M059J (cell line): ENCODE data around the gene FCSK. TPM values are rescaled to one million over a fixed set of nuclear protein-coding genes. Genes with fewer than 3 reads are reported as not detected.

ENCODE experiments used
- DNase-seq: peaks from one replicate; pipeline ENCODE4 v3.0.0-alpha.2; 2012; ENCODE audit warnings: low read depth
- total RNA-seq: library from RNA; depleted of rRNA; stranded (reverse); fragments of >200 nt; shearing (Covaris generic); gene quantifications from 2 replicates; pipeline ENCODE4 v1.2.3, GENCODE V29; 2014

FCSK gene
- total RNA-seq, 1 experiment from 2014 or later, result 3.2 TPM

- DNase-seq, result peak; percentile 91
Measured at GRCh38 chr16:70476272-70477020, 22.1 kb downstream of the FCSK start.

DNA sequence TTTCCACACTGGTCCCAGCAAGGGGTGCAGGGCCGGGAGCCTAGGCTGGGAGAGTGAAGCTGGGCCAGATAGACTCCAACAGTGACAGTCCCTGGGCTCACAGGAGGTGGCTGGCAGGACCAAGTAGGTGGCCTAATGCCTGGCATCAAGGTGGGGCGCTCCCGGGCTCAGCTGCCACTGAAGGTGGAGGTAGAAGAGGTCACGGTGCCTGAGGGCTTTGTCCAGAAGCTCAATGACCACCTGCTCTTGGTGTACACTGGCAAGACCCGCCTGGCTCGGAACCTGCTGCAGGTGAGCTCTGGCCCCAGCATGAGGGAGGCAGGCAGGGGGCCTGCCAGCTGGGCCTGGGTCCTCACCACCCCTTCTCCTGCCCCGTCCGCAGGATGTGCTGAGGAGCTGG is 23.8 kb downstream of the FCSK start:
- DNase-seq, result no peak

- no peak for DNase-seq
Measured at GRCh38 chr16:70478912-70479341, 24.5 kb downstream of the FCSK start.

- peak; percentile 21 for DNase-seq
Measured at GRCh38 chr16:70480127-70481105, 26.0 kb downstream of the FCSK start.

DNA sequence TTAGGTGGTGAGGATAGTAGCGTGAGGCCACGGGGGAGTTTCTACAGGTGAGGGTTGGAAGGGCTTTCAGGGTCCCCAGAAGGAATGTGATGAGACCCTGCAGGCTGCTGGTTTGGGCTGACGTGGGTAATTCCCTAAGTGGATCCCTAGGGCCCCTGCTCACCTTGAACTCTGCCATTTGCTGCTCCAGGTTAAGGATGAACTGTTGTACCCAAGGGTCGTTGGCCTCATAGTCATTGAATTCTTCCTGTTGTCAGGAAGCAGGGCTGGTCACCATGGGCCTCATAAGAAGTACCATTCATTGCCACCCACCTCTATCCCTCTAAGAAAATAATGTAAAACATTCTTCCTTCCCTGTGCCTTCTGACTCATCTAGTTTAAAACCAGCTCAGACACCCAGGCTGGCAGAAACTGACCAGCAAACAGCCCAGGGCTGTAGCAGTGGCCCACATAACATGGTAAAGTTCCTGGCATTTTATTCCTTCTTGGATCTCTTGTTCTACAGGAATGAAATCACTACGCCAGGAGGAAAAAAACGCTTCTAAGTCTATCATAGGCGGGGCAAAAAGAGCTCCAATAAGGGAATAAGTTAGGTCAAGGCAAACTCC is 27.6 kb downstream of the FCSK start:
- DNase-seq, result peak; percentile 78

- peak; percentile 42 for DNase-seq
Measured at GRCh38 chr16:70482624-70483023, 28.2 kb downstream of the FCSK start.

DNA sequence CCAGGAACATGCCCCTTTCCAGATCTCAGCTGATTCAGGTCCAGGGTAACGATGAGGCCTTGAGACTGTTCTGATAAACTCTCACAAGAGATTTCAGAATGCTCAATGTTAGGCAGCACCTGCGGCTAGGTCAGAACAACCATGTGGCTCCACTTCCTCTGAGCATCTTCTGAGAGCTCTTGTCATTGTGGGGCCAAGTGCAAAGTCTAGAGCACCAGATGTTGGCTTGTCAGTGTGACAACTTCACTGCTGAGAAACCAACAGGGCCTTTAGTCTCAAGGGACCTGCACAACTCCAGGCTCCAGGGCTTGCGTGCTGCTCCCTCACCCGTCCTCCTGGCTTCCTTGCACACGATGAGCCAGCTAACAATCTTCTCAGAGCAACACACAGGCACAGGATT is 29.0 kb downstream of the FCSK start:
- no peak for DNase-seq

DNA sequence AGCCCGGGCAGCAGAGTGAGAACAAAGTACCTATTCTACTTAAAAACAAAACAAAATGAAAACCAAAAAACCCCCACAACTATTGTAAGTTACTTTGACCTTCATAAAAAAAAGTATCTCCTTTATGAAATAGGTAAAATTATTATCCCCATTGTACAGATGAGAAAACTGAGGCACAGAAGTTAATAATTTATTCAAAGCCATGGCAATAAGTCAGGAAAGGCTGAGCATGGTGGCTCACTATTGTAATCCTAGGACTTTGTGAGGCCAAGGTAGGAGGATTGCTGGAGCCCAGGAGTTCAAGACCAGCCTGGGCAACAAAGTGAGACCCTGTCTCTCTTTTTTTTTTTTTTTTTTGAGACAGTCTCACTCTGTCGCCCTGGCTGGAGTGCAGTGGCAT is 30.5 kb downstream of the FCSK start:
- no peak for DNase-seq

GRCh38 chr16:70490261-70490660 is 35.9 kb downstream of the FCSK start:
- no peak for DNase-seq

- no peak for DNase-seq
Measured at GRCh38 chr16:70493802-70494201, 39.4 kb downstream of the FCSK start.

GRCh38 chr16:70494202-70494770 is 39.9 kb downstream of the FCSK start:
- no peak for DNase-seq

DNA sequence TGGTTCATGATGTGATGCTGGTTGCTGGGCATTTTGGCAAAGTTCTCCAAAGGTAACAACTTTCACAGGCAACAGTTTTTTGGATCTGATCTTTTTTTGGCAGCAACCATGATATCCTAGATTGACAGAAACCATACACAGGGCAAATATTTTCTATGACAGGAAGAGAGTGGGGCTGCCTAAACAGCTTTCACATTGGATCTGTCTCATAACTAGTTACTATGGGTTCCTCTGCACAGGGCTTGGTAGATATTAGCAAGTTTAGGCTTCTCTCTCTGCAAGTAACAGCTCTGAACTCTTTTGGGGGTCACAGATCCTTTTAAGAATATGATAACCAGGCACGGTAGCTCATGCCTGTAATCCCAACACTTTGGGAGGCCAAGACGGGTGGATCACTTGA is 40.4 kb downstream of the FCSK start:
- DNase-seq, result no peak

DNA sequence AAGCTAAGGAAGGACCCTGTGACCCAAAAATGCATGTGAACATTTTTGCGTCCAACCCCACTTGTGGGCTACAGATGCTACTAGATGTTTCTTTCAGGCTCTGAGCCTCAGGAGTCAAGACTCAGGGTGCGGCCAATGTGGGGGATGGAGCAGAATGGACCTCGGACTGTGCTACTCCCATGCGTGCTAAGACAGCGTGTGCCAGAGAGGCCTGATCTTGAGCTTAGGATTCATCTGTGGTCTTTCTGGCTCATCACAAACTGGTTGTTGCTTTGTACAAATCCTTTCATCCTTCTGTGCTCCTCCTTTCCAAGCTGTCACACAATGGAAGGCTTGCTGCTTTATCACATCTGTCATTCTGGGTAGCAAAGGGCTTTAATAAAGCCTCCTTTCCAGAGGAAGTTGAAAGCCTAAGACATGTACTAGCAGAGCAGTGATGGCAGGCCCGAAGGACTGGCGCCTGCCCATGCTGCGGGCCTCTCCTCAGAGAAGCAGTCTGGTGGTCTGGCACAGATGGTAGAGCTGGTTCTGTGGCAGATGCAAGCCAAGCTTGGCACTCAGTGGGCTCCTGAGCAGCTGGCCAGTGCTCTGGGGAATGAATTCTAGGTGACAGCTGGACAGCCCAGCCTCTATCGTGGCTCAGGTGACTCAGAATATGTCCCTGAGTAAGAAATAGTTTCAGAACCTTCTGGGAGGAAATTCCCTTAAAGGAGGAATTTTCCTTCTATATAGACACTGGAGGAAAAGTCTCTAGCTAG is 41.2 kb downstream of the FCSK start:
- DNase-seq, result no peak

GRCh38 chr16:70496513-70496912 is 42.1 kb downstream of the FCSK start:
- no peak for DNase-seq

DNA sequence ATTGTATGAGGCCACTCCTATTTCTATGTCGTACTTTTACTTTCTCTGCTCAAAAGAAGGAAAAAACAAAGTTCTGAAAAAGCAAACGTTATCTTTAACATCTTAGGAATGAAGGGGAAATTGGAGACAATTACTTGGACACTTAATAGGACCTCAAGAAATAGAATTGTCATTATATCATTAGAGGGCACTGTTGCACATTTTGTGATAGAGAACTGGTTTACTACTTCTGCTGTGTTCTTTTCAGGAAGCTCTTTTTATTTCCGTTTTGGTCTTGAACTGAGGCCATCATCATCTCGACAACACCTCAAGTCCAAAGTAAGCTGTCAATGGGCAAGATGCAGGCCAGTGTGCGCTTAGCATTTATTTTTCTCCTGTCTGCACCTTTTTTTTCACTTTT is 54.4 kb downstream of the FCSK start:
- DNase-seq, result peak; percentile 25

DNA sequence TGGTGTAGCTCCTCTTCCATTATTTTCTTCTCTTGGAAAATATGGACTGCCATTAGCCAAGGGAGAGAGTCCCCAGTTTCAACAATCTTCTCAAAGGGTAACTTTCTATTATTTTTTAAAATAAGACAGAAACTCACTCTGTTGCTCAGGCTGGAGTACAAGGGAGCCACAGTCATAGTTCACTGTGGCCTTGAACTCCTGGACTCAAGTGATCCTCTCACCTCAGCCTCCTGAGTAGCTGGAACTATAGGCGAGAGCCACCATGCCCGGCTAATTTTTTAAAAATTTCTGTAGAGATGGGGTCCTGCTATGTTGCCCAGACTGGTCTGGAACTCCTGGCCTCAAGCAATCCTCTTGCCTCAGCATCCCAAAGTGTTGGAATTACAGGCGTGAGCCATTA is 55.8 kb downstream of the FCSK start:
- no peak for DNase-seq

DNA sequence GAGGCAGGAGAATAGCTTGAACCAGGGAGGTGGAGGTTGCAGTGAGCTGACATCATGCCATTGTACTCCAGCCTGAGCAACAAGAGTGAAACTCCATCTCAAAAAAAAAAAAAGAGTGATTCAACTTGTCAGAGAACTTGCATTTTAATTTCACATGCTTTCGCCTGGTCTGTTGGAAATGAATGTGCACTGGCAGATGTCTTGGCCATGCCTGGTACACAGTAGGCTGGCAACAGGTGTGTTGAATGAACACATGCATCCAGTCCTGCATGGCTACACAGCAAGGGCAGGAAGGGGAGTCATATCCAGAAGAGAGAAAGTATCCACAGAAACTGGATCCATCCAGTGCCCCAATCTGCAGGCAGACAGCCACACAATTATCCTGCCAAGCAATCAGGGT is 57.4 kb downstream of the FCSK start:
- DNase-seq, result no peak

DNA sequence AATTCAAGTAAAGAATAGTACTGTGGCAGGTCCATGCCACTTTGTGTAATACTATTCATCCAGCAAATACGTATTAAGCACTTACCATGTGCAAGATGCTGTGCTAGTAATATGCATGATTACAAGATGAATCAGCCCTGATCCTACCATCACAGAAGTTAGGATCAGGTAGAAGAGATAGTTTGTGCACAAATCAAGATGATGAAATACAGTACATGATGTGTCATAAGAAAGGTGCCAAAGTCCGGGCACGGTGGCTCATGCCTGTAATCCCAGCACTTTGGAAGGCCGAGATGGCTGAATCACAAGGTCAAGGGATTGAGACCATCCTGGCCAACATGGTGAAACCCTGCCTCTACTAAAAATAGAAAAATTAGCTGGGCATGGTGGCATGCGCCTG is 58.1 kb downstream of the FCSK start:
- peak; percentile 82 for DNase-seq

DNA sequence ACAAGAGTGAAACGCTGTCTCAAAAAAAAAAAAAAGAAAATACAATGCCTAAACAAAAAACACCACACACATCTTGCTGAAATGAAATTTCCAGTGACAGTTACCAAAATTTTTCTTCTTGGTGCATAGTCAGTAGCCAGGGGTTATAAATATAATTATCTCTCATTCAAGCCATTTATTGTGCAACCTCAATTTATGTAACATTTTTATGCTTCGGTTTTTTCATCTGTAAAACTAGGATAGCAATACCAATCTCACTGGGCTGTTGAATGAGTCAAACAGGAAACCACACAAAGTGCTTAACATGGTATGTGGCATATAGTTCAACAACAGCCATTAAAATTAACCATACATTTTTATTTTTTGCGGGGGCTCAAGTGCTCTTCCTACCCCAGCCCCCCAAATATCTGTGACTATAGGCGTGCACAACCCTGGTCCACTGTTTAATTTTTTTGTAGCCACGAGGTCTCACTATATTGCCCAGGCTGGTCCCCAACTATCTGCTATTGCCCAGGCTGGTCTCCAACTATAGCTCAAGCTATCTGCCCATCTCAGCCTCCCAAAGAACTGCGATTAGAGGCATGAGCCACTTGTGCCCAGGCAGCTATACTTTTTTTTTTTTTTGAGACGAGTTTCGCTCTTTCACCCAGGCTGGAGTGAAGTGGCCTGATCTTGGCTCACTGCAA is 66.4 kb downstream of the FCSK start:
- peak; percentile 57 for DNase-seq

GRCh38 chr16:70522216-70523075 is 68.1 kb downstream of the FCSK start:
- peak; percentile 8 for DNase-seq
